Stimulated activated CD4-positive, alpha-beta T cell treated with anti-CD3 and anti-CD28 coated beads, Interleukin-4, amount 100 ng/mL, for 1 hour (primary cell): ENCODE measurements around the gene TIAM2.
"Not testable (repeated sequence)": the region's sequence is repeated elsewhere in the genome, so short reads cannot be mapped to it uniquely, and the experiment has no call there.

Source experiments
- DNase-seq: peaks from one replicate; pipeline ENCODE4 v3.0.0-alpha.2; 2020

Gene TIAM2

GRCh38 chr6:154995254-154996015 is at the start of gene TIAM2:
TIAM2 (plus strand) TSS chr6:154995315; CDS start chr6:155129224, 133,909 bp downstream.
- DNase-seq = peak; percentile 40

DNA sequence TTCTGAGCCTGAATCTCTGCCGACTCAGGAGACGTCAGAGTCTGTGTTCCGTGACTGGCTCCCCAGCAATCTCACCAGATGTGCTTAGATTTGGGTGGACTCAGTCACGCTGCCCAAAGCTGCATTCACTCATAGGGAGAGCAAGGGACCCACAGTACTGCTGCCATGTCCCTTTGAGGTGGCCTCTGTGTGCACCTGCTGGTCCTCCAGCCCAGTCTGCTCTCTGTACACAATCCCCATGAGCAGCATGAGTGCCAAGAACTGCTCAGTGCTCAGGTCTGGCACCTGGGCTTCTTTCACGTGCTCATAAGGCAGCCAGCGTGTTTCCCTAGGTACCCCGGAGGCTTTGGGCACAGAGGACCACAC is 44.2 kb upstream of the TIAM2 start:
- no peak for DNase-seq

DNA sequence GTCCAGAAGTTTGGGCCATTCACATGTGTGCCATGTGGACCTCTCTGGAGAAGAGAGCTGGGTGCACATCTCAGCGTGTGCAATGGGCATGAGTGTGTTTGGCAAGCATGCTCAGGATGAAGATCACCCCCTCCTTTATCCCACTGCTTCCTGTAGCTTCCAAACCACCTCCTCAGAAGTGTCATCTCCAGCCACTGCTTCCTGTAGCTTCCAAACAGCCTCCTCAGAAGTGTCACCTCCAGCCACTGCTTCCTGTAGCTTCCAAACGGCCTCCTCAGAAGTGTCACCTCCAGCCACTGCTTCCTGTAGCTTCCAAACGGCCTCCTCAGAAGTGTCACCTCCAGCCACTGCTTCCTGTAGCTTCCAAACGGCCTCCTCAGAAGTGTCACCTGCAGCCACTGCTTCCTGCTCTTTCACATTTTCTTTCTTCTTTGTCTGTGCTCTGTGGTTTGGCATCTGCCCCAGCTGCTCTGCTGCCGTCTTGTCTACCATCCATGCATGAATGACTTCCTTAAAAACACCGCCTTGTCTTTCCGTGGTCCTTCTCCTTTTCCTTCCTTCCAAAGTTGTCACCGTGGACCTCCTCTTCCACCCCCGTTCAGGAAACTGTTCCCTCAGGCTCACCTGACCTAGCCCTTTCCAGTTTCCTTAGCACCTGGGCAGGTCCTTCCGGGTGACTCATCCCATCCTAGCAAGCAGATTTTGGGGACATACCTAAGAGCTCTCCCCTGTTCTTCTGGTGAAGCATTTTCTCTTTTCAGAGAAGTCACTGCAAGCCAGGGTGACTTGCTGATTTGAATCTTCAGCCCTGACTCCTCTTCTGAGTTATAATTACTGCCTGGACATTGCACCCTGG is 43.5 kb upstream of the TIAM2 start:
- DNase-seq = no peak

GRCh38 chr6:154953644-154954043 is 41.5 kb upstream of the TIAM2 start:
- DNase-seq = no peak

- DNase-seq = no peak
Measured at GRCh38 chr6:154954347-154954746, 40.8 kb upstream of the TIAM2 start.

DNA sequence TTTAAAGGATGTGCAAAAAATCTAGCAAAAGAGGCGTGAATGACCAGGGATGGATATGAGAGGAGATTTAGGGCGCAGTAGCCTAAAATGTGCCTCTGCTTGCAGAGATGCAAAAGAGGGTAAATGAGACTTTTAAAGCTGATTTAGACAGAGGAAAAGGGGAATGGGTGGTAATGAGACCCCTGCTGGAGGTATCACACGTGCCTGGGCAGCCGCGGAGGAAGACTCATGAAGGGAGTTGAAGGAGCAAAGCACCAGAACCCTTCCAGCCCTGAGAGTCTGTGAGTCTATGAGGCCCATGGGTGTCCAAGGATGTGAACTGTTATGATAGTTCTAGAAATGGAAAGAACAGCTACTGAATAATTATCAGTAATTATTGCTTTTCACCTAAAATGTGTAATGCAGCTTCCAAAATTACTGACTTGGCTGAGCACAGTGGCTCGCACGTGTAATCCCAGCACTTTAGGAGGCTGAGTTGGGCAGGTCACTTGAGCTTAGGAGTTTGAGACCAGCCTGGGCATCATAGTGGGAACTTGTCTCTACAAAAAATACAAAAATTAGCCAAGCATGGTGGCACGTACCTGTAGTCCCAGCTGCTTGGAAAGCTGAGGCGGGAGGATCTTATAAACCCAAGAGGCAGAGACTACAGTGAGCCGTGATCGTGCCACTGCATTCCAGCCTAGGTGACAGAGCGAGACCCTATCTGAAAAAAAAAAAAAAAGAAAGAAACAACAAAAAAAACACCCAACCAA is 38.2 kb upstream of the TIAM2 start:
- no peak for DNase-seq

DNA sequence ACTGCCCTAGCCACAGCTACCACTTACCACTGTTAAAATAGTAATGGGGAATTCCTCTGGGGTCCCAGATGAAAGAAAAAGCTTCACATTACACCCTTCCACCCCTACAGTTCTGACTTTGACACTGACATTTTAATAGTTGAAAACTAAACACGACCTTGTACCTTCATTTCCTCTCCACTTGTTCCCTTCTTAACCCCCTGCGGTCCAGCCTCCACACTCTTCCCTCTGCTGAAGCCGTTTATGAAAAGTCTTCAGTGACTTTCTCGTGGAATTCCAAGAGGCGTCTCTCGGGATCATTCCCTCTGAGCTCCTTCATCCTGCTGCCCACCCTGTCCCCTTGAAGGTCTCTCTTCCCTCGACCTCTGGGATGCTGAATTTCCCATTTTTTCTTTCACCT is 36.6 kb upstream of the TIAM2 start:
- no peak for DNase-seq

DNA sequence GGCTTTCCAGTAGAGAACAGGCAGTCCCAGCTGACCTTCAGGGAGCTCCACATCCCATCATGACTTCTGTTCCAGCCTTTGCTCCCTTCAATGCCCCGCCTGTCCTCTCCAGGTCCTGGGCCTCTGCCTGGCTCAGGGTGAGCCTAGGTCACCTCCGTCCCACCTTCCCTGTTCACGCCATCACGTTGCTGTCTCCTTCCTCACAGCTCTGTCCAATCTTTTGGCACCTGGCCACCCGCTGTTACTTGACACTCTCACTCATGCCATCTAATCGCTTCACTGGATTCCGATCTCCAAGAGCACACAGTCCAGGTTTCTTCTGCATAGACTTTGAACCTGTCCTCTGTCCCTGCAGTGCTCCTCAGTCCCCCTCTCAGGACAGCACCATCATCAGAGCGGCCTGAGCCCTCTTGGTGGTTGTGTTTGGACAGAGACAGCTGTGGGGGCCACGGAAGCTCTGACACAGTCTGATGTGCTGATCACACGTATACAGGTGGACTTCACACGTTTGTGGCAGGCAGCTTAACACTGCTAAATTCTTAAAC is 34.7 kb upstream of the TIAM2 start:
- DNase-seq = no peak

- no peak for DNase-seq
Measured at GRCh38 chr6:154960854-154961530, 34.1 kb upstream of the TIAM2 start.

GRCh38 chr6:154962753-154963152 is 32.4 kb upstream of the TIAM2 start:
- no peak for DNase-seq

DNA sequence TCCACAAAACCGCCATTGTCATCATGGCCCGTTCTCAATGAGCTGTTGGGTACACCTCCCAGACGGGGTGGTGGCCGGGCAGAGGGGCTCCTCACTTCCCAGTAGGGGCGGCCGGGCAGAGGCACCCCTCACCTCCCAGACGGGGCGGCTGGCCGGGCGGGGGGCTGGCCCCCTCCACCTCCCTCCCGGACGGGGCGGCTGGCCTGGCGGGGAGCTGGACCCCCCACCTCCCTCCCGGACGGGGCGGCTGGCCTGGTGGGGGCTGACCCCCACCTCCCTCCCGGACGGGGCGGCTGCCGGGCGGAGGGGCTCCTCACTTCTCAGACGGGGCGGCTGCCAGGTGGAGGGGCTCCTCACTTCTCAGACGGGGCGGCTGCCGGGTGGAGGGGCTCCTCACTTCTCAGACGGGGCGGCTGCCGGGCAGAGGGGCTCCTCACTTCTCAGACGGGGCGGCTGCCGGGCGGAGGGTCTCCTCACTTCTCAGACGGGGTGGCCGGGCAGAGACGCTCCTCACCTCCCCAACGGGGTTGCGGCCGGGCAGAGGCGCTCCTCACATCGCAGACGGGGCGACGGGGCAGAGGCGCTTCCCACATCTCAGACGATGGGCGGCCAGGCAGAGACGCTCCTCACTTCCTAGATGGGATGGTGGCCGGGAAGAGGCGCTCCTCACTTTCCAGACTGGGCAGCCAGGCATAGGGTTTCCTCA is 28.9 kb upstream of the TIAM2 start:
- DNase-seq = not testable (repeated sequence)

DNA sequence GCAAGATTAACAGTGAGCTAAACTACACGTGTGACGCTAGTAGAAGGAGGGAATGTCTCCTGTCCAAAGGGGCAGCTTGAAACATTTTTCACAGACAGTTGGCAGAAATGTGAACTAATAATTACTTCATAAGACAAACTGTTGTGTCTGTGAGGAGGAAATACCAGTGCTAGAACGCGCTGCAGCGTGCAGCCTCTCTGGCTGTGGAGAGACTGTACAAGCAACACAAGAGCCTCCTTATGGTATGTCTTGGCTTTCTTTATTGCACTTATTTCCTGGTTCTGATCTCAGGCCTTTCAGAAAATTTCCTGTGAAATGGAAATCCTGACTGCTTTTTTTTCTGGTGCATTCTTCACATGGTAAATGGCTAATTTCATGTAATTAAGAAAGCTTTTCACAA is 25.3 kb upstream of the TIAM2 start:
- DNase-seq = no peak

- peak; percentile 11 for DNase-seq
Measured at GRCh38 chr6:154974485-154975149, 20.5 kb upstream of the TIAM2 start.

DNA sequence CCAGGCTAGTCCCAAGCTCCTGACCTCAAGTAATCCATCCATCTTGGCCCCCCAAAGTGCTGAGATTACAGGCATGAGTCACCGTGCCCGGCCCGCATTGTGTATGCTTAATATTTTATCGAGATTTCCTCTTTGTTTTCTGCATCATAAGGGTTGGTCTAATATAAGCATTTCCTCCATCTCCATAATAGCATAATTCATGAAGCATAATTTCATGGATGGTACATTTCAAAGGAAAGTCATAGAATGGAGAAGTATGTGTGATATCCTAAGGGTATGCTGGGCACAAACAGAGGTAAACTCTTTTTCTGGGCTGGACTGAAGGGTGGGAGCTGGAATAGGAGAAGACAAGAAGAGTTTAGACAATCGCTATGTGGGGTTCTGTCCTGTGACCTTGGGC is 17.5 kb upstream of the TIAM2 start:
- DNase-seq = no peak

GRCh38 chr6:154980273-154981078 is 14.6 kb upstream of the TIAM2 start:
- no peak for DNase-seq

GRCh38 chr6:154981079-154981870 is 13.8 kb upstream of the TIAM2 start:
- no peak for DNase-seq

DNA sequence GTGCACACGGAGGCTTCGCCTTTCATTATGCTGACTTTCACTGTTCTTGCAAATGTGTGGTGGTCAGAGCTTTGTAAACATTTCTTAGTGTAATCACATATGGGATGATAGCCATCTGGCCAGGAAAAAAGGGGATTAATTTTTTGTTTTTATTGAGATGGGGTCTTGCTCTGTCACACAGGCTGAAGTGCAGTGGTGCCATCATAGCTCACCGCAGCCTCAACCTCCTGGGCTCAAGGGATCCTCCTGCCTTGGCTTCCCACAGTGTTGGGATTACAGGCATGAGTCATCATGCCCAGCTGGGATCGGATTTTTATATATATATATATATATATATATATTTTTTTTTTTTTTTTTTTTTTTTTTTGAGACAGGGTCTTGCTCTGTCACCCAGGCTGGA is 11.0 kb upstream of the TIAM2 start:
- no peak for DNase-seq

GRCh38 chr6:154986787-154987235 is 8.3 kb upstream of the TIAM2 start:
- no peak for DNase-seq

- no peak for DNase-seq
Measured at GRCh38 chr6:154989448-154989847, 5.7 kb upstream of the TIAM2 start.

- DNase-seq = no peak
Measured at GRCh38 chr6:154991207-154991606, 3.9 kb upstream of the TIAM2 start.
